HG03575 (cell line): Measurements from ENCODE around the gene TULP1.

Experiments used
- ATAC-seq: cut with Tn5 transposase; IDR thresholded peaks from one replicate; pipeline ENCODE4 v1.9.1; 2021; ENCODE audit not compliant: unreplicated experiment, insufficient number of reproducible peaks, low FRiP score; ENCODE audit errors: extremely low read depth

TULP1 gene

GRCh38 chr6:35500782-35501181 is 11.9 kb downstream of the TULP1 start:
- ATAC-seq = no peak

GRCh38 chr6:35499372-35499771 is 13.3 kb downstream of the TULP1 start:
- ATAC-seq = no peak

GRCh38 chr6:35498422-35499067 is 14.2 kb downstream of the TULP1 start:
- ATAC-seq = no peak

- ATAC-seq = no peak
These were observed 14.9 kb downstream of the TULP1 start for GRCh38 chr6:35497571-35498421.

- no peak for ATAC-seq
These were observed 15.7 kb downstream of the TULP1 start, which contains the start of gene TEAD3 for GRCh38 chr6:35496841-35497570. TEAD3 (minus strand) TSS chr6:35497079.

GRCh38 chr6:35496036-35496840 is 16.5 kb downstream of the TULP1 start:
- ATAC-seq = no peak

GRCh38 chr6:35495258-35496035 is 17.2 kb downstream of the TULP1 start:
- no peak for ATAC-seq

- no peak for ATAC-seq
These were observed 18.5 kb downstream of the TULP1 start for GRCh38 chr6:35494161-35494563.

- ATAC-seq = no peak
These were observed 19.3 kb downstream of the TULP1 start for GRCh38 chr6:35493307-35493983.

- no peak for ATAC-seq
These were observed 19.8 kb downstream of the TULP1 start for GRCh38 chr6:35492974-35493284.

GRCh38 chr6:35492258-35492973 is 20.3 kb downstream of the TULP1 start:
- ATAC-seq = no peak

GRCh38 chr6:35491558-35492257 is 21.0 kb downstream of the TULP1 start:
- ATAC-seq = no peak

- no peak for ATAC-seq
These were observed 21.7 kb downstream of the TULP1 start for GRCh38 chr6:35490821-35491557.

GRCh38 chr6:35489995-35490791 is 22.5 kb downstream of the TULP1 start:
- no peak for ATAC-seq

GRCh38 chr6:35489066-35489465 is 23.6 kb downstream of the TULP1 start:
- ATAC-seq = no peak

- ATAC-seq = no peak
These were observed 24.2 kb downstream of the TULP1 start for GRCh38 chr6:35488517-35488862.
